KOPT-K1 (cell line): ENCODE data around the gene ARHGEF4.
"Not testable (repeated sequence)": the region's sequence is repeated elsewhere in the genome, so short reads cannot be mapped to it uniquely, and the experiment has no call there.

ENCODE experiments used
- H3K27ac ChIP-seq: fragments of 200-600 bp; sonication (generic); 2 replicates; pipeline ENCODE4 v1.5.1; 2016; ENCODE audit warnings: antibody characterized with exemption, mild to moderate bottlenecking, low read depth, low read length; ENCODE audit not compliant: poor library complexity, severe bottlenecking
- H3K36me3 ChIP-seq: fragments of 200-600 bp; sonication (generic); 2 replicates; pipeline ENCODE4 v1.5.1; 2017; ENCODE audit warnings: antibody characterized with exemption, mild to moderate bottlenecking, low read length, moderate library complexity; ENCODE audit not compliant: insufficient read depth
- H3K9me3 ChIP-seq: fragments of 200-600 bp; sonication (generic); 2 replicates; pipeline ENCODE4 v1.5.1; 2017; ENCODE audit warnings: antibody characterized with exemption, low read length, mild to moderate bottlenecking; ENCODE audit not compliant: insufficient read depth, poor library complexity, severe bottlenecking

ARHGEF4 gene

DNA sequence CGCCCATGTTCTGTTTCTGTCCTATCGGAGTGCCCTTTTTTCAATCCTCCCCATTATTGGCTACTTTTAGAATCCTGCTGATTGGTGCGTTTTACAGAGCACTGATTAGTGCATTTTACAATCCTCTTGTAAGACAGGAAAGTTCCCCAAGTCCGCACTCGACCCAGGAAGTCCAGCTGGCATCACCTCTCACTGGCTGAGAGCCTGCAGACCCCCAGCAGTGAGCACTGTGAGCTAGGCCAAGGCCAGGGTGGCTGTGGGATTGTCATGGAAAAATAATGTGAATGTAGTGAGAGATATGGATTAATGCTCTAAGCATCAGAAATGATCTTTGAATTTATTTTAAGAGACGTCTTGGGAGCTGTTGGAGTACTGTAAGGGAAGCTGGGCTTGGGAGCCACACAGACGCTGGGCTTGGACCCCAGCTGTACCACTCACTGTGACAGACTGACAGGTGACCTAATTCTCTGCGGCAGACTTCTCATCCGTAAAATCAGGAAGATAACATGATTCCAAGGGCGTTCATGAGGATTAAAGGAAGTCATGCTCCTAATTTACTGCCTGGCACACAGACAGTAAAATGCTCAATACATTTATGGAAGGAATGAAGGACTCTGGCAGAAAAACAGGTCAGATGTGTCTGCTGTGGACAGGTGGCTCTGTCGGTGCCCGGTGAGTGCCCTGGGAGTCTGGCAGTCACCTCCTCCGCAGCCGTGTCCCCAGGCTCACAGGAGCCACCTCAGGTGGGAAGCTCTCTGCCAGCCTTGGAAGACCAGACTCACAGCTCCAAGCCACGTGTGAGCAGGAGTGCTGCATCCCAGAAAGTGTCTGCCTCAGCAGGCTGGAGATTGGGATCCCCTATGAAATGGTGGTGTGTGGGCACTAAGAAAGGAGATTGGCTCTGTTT lies 151.1 kb downstream of the ARHGEF4 start:
- Histone ChIP-seq H3K9me3 (no peaks in the 10 kb centered on the region), H3K27ac (no peak overlapping the region), H3K36me3 (no peaks in the 10 kb centered on the region)

DNA sequence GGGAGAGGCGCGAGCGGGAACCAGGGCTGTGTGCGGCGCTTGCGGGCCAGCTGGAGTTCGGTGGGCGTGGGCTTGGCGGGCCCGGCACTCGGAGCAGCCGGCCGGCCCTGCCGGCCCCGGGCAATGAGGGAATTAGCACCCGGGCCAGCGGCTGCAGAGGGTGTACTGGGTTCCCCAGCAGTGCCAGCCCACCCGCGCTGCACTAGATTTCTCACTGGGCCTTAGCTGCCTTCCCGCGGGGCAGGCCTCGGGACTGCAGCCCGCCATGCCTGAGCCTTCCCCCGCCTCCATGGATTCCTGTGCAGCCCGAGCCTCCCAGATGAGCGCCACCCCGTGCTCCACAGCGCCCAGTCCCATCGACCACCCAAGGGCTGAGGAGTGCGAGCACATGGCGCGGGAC lies 154.7 kb downstream of the ARHGEF4 start:
- not testable (repeated sequence) for H3K27ac ChIP-seq, H3K9me3 ChIP-seq, H3K36me3 ChIP-seq

DNA sequence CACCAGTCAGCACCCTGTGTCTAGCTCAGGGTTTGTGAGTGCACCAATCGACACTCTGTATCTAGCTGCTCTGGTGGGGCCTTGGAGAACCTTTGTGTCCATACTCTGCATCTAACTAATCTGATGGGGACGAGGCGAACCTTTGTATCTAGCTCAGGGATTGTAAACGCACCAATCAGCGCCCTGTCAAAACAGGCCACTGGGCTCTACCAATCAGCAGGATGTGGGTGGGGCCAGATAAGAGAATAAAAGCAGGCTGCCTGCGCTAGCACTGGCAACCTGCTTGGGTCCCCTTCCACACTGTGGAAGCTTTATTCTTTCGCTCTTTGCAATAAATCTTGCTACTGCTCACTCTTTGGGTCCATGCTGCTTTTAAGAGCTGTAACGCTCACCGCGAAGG lies 155.3 kb downstream of the ARHGEF4 start:
- not testable (repeated sequence) for H3K36me3 ChIP-seq, H3K27ac ChIP-seq, H3K9me3 ChIP-seq

DNA sequence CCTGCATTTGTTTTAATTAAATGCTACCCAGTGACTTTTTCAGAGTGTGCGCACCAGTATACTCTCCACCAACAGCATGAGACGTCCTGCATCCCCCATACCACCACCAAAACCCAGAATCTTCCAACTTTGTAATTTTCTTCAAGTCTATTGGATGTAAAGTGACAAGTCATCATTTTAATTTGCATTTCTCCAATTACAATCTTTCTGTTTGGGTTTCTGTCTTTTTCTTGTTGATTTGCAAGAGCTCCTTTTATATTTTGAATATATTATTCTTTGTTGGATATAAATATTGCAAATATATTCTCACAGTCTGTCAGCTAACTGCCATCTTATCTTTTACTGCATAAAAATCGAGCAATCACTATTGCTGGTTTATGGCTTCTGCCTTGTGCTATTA lies 160.0 kb downstream of the ARHGEF4 start:
- Histone ChIP-seq H3K36me3 (no peaks in the 10 kb centered on the region), H3K27ac (no peak overlapping the region), H3K9me3 (no peaks in the 10 kb centered on the region)

DNA sequence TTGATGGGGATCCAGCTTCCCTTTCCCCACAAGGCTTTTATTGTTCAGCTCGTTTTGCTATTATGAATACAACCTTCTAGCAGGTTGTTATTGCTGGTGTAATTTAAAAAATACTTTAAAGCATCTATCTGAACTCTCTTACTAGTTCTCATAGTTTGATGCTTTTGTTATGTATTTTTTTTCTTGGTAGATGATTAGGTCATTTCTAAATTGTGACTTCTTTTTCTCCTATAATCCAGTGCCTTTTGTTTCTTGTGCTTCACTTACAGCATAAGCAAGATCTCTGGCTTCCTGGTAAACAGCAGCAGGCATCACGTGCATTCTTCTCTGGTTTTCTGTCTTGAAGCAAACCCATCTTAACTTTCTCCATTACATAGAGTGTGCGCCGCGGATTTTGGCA lies 160.5 kb downstream of the ARHGEF4 start:
- Histone ChIP-seq H3K36me3 (no peaks in the 10 kb centered on the region), H3K27ac (no peak overlapping the region), H3K9me3 (no peaks in the 10 kb centered on the region)

DNA sequence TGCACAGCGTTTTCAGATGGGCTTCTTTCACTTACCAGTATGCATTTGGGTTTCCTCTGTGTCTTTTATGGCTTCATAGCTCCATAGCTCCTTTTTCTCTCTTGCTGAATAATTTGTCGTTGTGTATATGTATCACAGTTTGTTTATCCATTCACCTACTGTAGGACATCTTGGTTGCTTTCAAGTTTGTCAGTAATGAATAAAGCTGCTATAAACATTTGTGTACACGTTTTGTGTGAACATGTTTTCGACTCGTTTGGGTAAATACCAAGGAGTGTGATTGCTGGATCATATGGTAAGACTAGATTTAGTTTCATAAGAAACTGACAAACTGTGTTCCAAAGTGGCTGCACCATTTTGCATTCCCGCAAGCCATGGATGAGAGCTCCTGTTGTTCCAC lies 161.8 kb downstream of the ARHGEF4 start:
- no peaks in the 10 kb centered on the region for H3K9me3 ChIP-seq
- H3K36me3 ChIP-seq = no peaks in the 10 kb centered on the region
- no peak overlapping the region for H3K27ac ChIP-seq

DNA sequence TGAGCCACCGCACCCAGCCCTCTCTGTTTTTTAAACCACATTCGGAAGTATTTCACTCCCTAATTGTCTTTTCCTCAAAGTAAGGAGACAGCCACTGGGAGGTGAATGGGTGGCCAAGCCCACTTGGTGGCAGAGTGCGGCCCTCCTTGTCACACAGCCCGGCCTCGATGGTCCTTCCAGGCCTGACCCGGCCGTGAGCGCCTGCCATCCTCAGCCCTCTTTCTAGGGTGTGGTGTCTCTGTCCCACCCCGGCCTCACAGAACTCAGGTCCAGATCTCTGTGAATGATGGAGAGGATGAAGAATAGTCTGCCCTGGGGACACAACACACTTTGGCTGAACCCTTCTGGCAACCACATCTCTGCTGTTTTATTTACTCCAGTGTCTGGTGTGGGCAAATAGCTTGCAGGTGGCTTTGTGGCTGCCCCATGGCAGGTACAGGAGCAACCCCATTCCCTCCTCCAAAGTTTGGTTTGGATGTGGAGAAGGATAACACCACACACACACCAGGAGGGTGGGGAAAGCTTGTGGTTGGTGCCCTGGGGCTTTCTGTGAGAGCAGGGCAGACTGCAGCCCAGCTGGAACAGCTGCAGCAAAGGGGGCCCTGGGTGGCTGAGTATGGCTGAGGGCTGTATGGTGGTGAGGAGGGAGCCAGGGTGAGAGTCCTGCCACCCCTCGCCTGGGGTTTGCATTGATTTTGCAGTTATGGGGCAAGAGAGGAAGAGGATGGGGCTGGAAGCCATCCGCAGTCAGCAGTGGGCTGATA lies 167.9 kb downstream of the ARHGEF4 start:
- no peak overlapping the region for H3K27ac ChIP-seq
- H3K9me3 ChIP-seq = no peaks in the 10 kb centered on the region
- H3K36me3 ChIP-seq = no peaks in the 10 kb centered on the region

DNA sequence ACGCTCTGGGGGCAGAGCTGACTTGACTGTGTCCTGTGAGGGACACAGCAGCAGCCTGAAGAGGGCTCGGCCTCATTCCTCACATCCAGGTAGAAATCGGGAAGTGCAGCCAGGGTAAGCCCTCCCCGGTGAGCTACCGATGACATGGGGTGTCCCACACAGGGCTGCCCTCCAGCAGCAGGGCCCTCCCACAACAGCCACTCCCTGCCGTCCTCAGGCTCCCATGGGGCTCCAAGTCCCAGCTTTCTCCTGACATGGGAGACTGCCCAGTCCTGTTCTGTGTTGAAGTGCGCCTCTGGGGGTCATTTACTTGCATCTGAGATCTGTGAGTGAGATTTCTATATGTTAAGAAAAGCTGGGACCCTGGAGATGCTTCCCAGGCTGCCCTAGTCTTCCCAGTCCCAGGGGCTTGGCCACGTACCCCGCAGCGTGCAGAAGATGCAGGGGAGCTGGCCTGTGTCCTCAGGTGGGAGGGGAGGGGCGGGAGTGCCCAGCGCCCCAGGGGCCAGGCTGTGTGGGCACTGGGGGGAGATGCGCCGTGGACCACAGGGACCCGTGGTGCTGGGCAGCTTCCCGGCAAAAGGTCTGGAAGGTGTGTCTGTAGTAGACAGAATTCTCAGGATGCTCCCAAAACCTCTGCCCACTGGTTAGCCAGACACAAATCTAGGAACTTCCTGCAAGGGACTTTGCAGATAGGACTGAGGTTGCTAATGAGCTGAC lies 168.7 kb downstream of the ARHGEF4 start:
- no peaks in the 10 kb centered on the region for H3K36me3 ChIP-seq
- H3K9me3 ChIP-seq = no peaks in the 10 kb centered on the region
- H3K27ac ChIP-seq = no peak overlapping the region

DNA sequence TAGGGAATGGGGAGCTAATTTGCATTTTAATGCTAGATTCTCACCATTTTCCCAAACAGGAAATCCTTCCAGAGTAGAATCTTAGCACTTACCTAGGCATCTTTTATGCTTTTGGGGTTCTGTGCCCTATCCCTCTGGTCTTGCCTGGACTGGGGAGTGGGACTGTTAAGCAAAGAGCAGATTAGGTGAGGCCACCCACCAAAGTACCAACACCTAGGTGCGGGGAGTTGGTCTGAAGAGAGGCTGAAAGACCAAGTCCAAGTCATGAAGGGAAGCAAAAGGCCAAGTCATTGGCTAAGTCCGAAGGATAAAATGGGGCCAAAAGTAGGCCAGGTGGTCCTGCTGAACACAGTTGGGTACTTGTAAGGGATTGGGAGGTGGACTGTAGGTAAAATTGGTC lies 169.8 kb downstream of the ARHGEF4 start:
- Histone ChIP-seq H3K36me3 (no peaks in the 10 kb centered on the region), H3K27ac (no peak overlapping the region), H3K9me3 (no peaks in the 10 kb centered on the region)

DNA sequence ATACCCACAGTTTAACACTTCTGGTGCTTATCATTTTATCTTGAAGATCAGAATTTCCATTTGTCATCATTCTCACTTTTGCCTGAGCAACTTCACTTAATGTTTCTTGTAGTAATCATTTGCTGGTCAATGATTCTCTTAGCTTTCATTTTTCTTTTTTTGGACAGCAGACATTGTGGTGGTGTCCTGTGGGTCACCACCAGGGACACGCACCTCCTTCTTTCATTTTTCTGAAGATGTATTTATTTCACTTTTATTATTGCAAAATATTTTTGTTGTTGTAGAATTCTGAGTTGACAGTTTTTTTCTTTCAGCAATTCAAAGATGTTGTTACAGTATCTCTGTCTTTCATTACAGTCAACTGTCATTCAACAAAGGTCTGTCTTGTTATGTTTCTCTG lies 172.3 kb downstream of the ARHGEF4 start:
- H3K9me3 ChIP-seq = no peaks in the 10 kb centered on the region

DNA sequence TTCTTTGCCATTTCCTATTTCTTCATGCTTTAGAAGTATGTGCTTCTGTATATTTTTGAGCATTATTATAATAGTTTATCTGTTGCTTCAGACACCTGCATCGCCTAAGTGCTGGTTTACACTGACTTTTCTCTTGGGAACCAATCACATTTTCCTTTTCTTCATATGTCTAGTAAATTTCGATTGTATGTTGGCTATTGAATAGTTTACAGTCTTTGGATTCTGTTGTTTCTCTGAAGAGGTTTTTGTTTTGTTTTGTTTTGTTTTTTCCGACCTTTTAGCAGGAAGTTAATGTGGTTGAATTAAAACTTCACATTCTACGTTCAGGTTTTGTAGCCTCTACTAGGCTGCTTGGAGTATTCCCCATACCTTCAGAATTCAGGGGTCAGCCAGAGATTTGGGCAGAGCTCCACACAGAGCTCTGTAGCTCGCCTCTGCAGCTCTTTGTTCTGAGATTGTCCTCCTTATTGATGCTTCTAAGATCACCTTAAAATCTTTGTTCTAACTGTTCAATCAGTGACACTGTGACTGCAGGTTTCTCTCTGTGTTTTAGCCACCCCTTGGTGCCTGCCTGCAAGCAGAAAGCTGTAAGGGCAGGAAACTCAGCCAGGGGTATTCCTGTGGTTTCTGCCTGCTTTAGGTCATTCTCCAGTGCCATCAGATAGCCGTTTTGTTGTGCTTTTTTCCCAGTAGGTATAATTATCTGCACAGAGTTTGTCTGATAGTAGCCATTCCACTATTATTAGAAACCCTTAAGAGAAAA lies 173.2 kb downstream of the ARHGEF4 start:
- Histone ChIP-seq H3K27ac (no peak overlapping the region), H3K36me3 (no peaks in the 10 kb centered on the region), H3K9me3 (no peaks in the 10 kb centered on the region)

More for the DNA sequence above, 172.3 kb downstream of the ARHGEF4 start:
- H3K27ac ChIP-seq = no peak overlapping the region
- no peaks in the 10 kb centered on the region for H3K36me3 ChIP-seq

DNA sequence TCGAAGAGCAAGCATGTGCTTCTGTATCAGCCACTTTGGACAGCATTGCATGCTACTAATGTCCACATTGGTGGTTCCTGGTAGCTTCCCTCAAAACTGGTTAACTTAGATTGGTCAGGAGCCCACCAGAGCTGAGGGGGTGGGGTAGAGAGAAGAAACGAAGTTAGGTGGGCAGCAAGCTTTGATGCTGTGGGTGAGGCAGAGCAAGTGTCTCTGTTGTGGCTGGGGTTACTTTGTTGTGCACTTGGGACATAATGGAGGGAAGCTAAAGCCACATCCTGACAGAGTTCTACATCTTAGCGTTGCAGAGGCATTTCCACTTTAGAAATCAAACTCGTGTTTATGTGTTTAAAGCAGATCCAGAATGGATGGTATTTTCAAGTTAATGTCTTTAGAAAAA lies 173.9 kb downstream of the ARHGEF4 start:
- H3K36me3 ChIP-seq = no peaks in the 10 kb centered on the region

DNA sequence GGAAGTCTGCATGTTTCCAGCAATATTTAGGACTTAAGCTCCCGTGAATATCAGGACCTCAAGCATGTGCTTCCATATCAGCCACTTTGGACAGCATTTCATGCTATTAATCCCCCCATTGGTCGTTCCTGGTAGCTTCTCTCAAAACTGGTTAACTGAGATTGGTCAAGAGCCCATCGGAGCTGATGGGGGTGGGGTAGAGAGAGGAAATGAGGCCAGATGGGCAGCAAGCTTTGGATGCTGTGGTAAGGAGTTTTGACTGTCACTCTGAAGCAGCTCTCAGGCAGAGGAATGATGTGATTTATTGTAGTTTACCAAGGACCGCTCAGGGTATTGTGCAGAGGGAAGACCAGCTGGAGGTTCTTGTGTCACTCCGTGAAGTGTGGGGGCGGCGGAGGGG lies 174.8 kb downstream of the ARHGEF4 start:
- Histone ChIP-seq H3K9me3 (no peaks in the 10 kb centered on the region), H3K27ac (no peak overlapping the region), H3K36me3 (no peaks in the 10 kb centered on the region)

More for the DNA sequence above, 173.9 kb downstream of the ARHGEF4 start:
- Histone ChIP-seq H3K27ac (no peak overlapping the region), H3K9me3 (no peaks in the 10 kb centered on the region)

DNA sequence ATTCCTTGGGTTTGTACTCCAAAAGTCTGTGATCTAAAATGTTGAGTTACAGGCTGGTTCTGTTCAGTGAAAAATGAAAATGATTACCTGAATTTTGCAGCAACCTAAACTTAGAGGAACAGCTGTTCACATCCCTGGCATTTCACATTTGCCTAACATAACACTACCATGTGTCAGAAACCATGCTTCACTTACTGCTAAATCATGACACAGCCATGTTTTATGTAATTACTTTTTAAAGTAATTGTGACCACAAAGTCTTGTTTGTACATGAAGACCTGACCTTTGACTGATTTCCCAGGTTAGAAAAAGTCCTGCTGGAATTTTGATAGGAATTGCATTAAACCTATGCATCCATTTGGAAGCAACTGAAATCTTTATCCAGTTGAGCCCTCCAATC lies 177.4 kb downstream of the ARHGEF4 start:
- Histone ChIP-seq H3K36me3 (no peaks in the 10 kb centered on the region), H3K27ac (no peak overlapping the region), H3K9me3 (no peaks in the 10 kb centered on the region)
